ENCODE results near the gene ATG2B.

DNA sequence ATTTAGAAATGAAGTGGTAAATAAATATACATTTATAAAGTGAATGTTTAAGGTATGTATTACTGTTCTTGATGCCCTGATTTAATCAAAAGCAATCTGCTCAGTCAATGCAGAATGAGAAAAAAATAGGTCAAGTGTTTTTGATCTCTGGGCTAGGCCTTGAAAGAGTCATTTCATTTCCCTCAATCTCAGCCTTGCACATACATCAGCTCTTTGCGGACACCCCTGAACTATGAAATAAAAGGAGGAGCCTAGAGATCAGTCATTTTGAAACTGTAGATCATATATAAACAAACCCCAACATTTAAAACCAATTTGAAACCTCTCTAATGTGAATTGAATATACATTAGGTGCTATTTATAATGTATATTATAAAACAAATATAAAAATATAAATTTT lies 42.5 kb downstream of the ATG2B start:
- TF ChIP-seq CTCF (IDR thresholded peaks at IDR 0.05), result no peak
- TF ChIP-seq POLR2A (IDR thresholded peaks at IDR 0.05), result no peak

Measured in thyroid gland (tissue), 4 donors.